Smooth muscle cell (in vitro differentiated cells): ENCODE measurements around the gene DEDD. TPM values are rescaled to one million over a fixed set of nuclear protein-coding genes. Genes with fewer than 3 reads are reported as not detected.

Experiments
- DNase-seq: peaks from one replicate; lab custom pipeline; 2025; ENCODE audit not compliant: unreplicated experiment; lab: John Stamatoyannopoulos, UW
- H2AFZ ChIP-seq: fragments of 200-600 bp; sonication (generic); 2 replicates; pipeline ENCODE4 v1.6.0; 2016; ENCODE audit warnings: antibody characterized with exemption, low read depth, mild to moderate bottlenecking
- H3F3A ChIP-seq: fragments of 200-600 bp; sonication (generic); 2 replicates; pipeline ENCODE4 v1.6.0; 2017; ENCODE audit warnings: antibody characterized with exemption, low read depth
- H3K27ac ChIP-seq: fragments of 200-600 bp; sonication (generic); 2 replicates; pipeline ENCODE4 v1.5.1; 2016; ENCODE audit warnings: low read depth, mild to moderate bottlenecking
- H3K27me3 ChIP-seq: fragments of 200-600 bp; sonication (generic); 2 replicates; pipeline ENCODE4 v1.6.1; 2016; ENCODE audit warnings: low read depth, mild to moderate bottlenecking
- H3K36me3 ChIP-seq: fragments of 200-600 bp; sonication (generic); 2 replicates; pipeline ENCODE4 v1.5.1; 2016; ENCODE audit warnings: low read depth
- H3K4me1 ChIP-seq: fragments of 200-600 bp; sonication (generic); 2 replicates; pipeline ENCODE4 v1.5.1; 2016; ENCODE audit warnings: low read depth
- H3K4me2 ChIP-seq: fragments of 200-600 bp; sonication (generic); 2 replicates; pipeline ENCODE4 v1.6.0; 2016; ENCODE audit warnings: mild to moderate bottlenecking
- H3K4me3 ChIP-seq: fragments of 200-600 bp; sonication (generic); 2 replicates; pipeline ENCODE4 v1.5.1; 2016; ENCODE audit warnings: mild to moderate bottlenecking
- H3K79me2 ChIP-seq: fragments of 200-600 bp; sonication (generic); 2 replicates; pipeline ENCODE4 v1.6.0; 2016; ENCODE audit warnings: low read depth, mild to moderate bottlenecking
- H3K9ac ChIP-seq: fragments of 200-600 bp; sonication (generic); 2 replicates; pipeline ENCODE4 v1.6.0; 2016; ENCODE audit warnings: low read depth
- H3K9me3 ChIP-seq: fragments of 200-600 bp; sonication (generic); replicated peaks from 2 replicates; pipeline ENCODE4 v1.5.1; 2016; ENCODE audit warnings: low read depth
- H4K20me1 ChIP-seq: fragments of 200-600 bp; sonication (generic); 2 replicates; pipeline ENCODE4 v1.6.0; 2016; ENCODE audit warnings: low read depth
- WGBS: methylation state at CpG from one replicate; pipeline ENCODE4 v1.1.7; 2016; ENCODE audit warnings: low lambda C conversion rate; 5-methylcytosine and 5-hydroxymethylcytosine counted together
- polyA plus RNA-seq: library from polyadenylated mRNA; unstranded; fragments of >200 nt; fragmentation: Nextera tagmentation; extraction: Ambion mirVana; gene quantifications from 2 replicates; pipeline ENCODE4 v1.2.1, GENCODE V29; 2016
- total RNA-seq: library from RNA; depleted of rRNA; stranded (reverse); fragments of >200 nt; gene quantifications from 2 replicates; pipeline ENCODE4 v1.2.3, GENCODE V29; 2014
- TF ChIP-seq, protein P1 (sequence below): fragments of 200-600 bp; sonication (generic); IDR thresholded peaks from 2 replicates; pipeline ENCODE4 v1.5.1; 2017; ENCODE audit warnings: borderline replicate concordance, mild to moderate bottlenecking, antibody characterized with exemption; ENCODE audit not compliant: insufficient read depth, poor library complexity, severe bottlenecking

DEDD gene
- total and polyA plus RNA-seq, 2 experiments from 2014 or later, result 36.3 to 38.6 TPM

DNA sequence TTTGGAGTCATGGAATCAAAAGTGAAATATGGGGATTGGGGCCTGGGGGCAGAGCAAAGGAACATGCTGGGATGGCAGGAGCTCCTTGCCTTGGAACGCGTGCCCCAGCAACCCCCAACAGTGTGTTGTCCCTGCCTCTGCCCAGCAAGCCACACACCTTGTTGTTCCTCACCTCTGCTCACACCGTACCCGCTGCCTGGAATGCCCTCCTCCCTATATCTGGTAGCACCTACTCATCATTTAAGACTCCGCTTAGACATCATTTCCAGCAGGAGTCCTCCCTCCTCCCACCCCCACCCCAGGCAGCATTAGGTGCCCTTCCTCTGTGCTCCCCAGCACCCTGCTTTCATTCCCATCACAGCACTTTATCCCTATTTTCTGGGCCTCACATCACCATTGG, 50.9 kb downstream of the DEDD start:
- Histone ChIP-seq H3K27me3 (no peaks in the 10 kb centered on the region), H3K4me2 (peak overlapping the region; percentile 53), H4K20me1 (no peaks in the 10 kb centered on the region), H3K4me1 (peaks cover 31% of the 10 kb centered on the region), H3K36me3 (no peaks in the 10 kb centered on the region), H3K79me2 (no peaks in the 10 kb centered on the region), H2AFZ (no peak overlapping the region), H3K27ac (peak overlapping the region; percentile 96), H3K4me3 (no peak overlapping the region), H3F3A (peaks cover 31% of the 10 kb centered on the region), H3K9me3 (no peaks in the 10 kb centered on the region), H3K9ac (peak overlapping the region; percentile 64)
- no peak for DNase-seq
- 58% methylated on average over 5 of the region's 5 CpGs for WGBS
- TF ChIP-seq, protein P1, sequence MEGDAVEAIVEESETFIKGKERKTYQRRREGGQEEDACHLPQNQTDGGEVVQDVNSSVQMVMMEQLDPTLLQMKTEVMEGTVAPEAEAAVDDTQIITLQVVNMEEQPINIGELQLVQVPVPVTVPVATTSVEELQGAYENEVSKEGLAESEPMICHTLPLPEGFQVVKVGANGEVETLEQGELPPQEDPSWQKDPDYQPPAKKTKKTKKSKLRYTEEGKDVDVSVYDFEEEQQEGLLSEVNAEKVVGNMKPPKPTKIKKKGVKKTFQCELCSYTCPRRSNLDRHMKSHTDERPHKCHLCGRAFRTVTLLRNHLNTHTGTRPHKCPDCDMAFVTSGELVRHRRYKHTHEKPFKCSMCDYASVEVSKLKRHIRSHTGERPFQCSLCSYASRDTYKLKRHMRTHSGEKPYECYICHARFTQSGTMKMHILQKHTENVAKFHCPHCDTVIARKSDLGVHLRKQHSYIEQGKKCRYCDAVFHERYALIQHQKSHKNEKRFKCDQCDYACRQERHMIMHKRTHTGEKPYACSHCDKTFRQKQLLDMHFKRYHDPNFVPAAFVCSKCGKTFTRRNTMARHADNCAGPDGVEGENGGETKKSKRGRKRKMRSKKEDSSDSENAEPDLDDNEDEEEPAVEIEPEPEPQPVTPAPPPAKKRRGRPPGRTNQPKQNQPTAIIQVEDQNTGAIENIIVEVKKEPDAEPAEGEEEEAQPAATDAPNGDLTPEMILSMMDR, result no peak

DNA sequence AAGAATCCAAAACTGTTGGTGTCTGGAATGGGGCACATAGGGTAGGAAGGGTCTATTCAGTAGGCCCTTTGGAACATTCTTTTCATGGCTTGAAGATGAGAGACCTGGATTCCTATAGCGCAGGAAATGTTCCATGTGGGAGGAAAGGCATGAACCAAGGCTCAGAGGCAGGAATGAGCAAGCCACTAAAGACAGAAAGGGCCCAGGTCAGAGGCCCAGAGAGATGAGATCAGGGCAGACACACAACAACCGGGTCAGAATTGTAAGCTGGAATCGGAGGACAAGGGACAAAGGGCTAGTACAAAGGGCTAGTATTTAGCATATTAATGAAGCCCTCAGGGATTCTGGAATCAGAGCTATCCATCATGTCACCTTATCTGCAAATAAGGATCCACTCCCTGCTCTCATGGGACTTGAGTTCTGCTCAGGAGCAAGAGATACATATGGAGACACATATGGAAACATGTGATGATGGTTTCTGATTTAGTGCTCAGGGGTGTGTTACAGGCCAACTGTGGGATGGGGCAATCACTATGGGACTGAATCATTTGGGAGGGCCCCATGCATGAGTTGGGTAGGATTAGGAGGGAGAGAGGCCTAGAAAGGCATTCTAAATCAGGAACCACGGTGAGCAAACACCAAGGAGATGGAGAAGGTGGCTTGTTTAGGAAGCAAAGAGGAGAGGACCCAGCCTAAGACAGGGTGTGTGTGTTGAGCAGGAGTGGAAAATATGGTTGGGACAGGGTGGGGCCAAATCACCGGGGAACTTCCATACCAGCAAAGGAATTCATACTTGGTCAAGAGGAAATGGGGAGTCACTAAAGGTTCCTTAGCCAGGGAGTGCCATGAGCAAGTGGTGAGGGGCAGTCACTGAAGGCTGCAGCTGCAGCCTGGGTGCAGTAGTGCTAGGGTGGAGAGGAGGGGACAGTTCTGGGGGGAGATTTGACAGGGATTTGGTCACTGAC, 51.7 kb downstream of the DEDD start:
- H4K20me1 ChIP-seq, result no peaks in the 10 kb centered on the region
- H3K9me3 ChIP-seq, result no peaks in the 10 kb centered on the region
- H3K27me3 ChIP-seq, result no peaks in the 10 kb centered on the region
- peak overlapping the region; percentile 53 for H3K4me2 ChIP-seq
- peaks cover 25% of the 10 kb centered on the region for H3K4me1 ChIP-seq
- peak overlapping the region; percentile 23 for H2AFZ ChIP-seq
- WGBS, result 15% methylated on average over 5 of the region's 5 CpGs
- peak overlapping the region; percentile 64 for H3K9ac ChIP-seq
- TF ChIP-seq, protein P1, result no peak
- DNase-seq, result no peak
- H3F3A ChIP-seq, result peaks cover 31% of the 10 kb centered on the region
- no peaks in the 10 kb centered on the region for H3K79me2 ChIP-seq
- no peaks in the 10 kb centered on the region for H3K36me3 ChIP-seq
- peak overlapping the region; percentile 96 for H3K27ac ChIP-seq
- no peak overlapping the region for H3K4me3 ChIP-seq

DNA sequence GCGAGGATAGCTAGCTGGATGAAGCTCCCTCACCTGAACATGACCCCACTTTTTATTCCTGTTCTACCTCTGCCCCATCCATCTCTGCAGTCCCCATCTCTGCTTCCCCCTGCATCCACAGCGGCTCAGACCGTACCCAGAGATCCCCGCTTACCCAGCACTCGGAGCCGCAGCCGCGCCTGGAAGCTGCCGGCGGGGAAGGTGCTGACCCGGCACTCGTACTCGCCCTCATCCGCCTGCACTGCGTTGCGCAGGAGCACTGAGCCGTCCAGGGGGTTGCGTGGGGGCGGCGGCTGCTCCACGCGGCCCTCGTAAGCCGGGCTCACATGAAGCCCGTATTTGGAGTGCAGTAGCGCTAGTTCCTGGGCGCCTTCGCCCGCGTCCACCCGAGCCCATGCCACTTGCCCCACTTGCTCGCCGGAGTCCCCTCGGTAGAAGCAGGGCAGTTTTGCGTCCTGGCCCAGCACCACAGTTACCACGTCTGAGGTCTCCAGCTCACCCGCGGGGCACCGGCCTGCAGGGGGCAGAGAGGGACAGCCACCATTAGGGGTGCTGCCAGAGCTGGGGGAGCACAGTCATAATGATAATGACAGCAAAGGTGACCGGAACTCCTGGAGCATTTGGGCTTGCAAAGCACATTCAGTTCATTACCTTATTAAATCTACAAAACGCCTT, 52.9 kb downstream of the DEDD start:
- DNase-seq, result no peak
- TF ChIP-seq, protein P1, result no peak
- H3F3A ChIP-seq, result peaks cover 31% of the 10 kb centered on the region
- WGBS, result 90% methylated on average over 34 of the region's 41 CpGs
- H3K79me2 ChIP-seq, result no peaks in the 10 kb centered on the region
- H2AFZ ChIP-seq, result no peak overlapping the region
- no peaks in the 10 kb centered on the region for H3K27me3 ChIP-seq
- H3K27ac ChIP-seq, result peak overlapping the region; percentile 96
- no peaks in the 10 kb centered on the region for H4K20me1 ChIP-seq
- H3K9me3 ChIP-seq, result no peaks in the 10 kb centered on the region
- H3K4me1 ChIP-seq, result peaks cover 20% of the 10 kb centered on the region
- H3K9ac ChIP-seq, result no peak overlapping the region
- no peaks in the 10 kb centered on the region for H3K36me3 ChIP-seq
- peak overlapping the region; percentile 53 for H3K4me2 ChIP-seq
- H3K4me3 ChIP-seq, result no peak overlapping the region
